HepG2 (cell line): ENCODE results near the gene ZNF593OS. TPM values are rescaled to one million over a fixed set of nuclear protein-coding genes. Genes with fewer than 3 reads are reported as not detected.
A peak's percentile ranks its signal among the peaks of the same experiment; 100 is the strongest.

Experiments
- ATAC-seq: fragments of 200-7000 bp; cut with Tn5 transposase; 3 replicates; pipeline ENCODE4 v1.9.1; 2020; ENCODE audit warnings: mild to moderate bottlenecking, moderate library complexity
- Bru-seq: library from RNA; stranded (reverse); fragments of 400-500 nt; gene quantifications from one replicate; lab custom pipeline; 2021; lab: Mats Ljungman, UMichigan
- BruChase-seq, 2 experiments: library from RNA; stranded (reverse); fragments of 400-500 nt; gene quantifications; one replicate each; lab custom pipeline; 2021; lab: Mats Ljungman, UMichigan
- BruUV-seq: library from RNA; stranded (reverse); fragments of 400-500 nt; replicated peaks from 2 replicates; lab custom pipeline; 2021; lab: Mats Ljungman, UMichigan
- CTCF ChIA-PET: fragments of 300-600 bp; formaldehyde crosslinking; extraction: SDS; loops from one replicate; lab custom pipeline; 2021; ENCODE audit warnings: low total read pairs, inconsistent platforms, low intra/inter-chr PET ratio; lab: Yijun Ruan, JAX
- POLR2A ChIA-PET: fragments of 350-600 bp; sonication (Branson Sonifier 250); formaldehyde crosslinking; loops from one replicate; lab custom pipeline; 2020; ENCODE audit warnings: antibody characterized with exemption, inconsistent platforms; lab: Yijun Ruan, JAX
- DNase-seq: peaks from one replicate; pipeline ENCODE4 v3.0.0-alpha.2; 2015; ENCODE audit warnings: low spot score
- FAIRE-seq: peaks from 3 replicates; lab custom pipeline; 2011; peaks lifted over from hg19 to GRCh38; lab: Jason Lieb, UNC
- H2AFZ ChIP-seq: one replicate; pipeline ENCODE4 v1.6.1; 2011; ENCODE audit warnings: low read length, inconsistent platforms
- H3K27ac ChIP-seq: fragments of 300-600 bp; 3 replicates; pipeline ENCODE4 v1.8.0; 2011; ENCODE audit warnings: mixed run types, mild to moderate bottlenecking, mixed read lengths, low read length, inconsistent platforms; ENCODE audit not compliant: insufficient read depth; ENCODE audit errors: extremely low read length
- H3K27me3 ChIP-seq, 2 experiments: fragments of 200-600 bp in 1 of 2; 2 replicates in 1 of 2; 3 replicates in 1 of 2; pipeline versions ENCODE4 v1.6.0 to v1.8.0; 2011; ENCODE audit warnings: low read length in 2 of 2, mild to moderate bottlenecking in 2 of 2, moderate library complexity in 2 of 2, inconsistent platforms in 1 of 2; ENCODE audit not compliant: insufficient read depth in 2 of 2, control insufficient read depth in 1 of 2
- H3K36me3 ChIP-seq, 2 experiments: fragments of 200-600 bp in 1 of 2; replicated peaks in 1 of 2; 2 replicates in 1 of 2; 3 replicates in 1 of 2; pipeline versions ENCODE4 v1.5.1 to v1.8.0; 2011; ENCODE audit warnings: low read length in 2 of 2, inconsistent platforms in 1 of 2; ENCODE audit not compliant: insufficient read depth in 2 of 2, control insufficient read depth in 1 of 2
- H3K4me1 ChIP-seq: 2 replicates; pipeline ENCODE4 v1.5.1; 2012; ENCODE audit warnings: low read length, inconsistent platforms; ENCODE audit not compliant: insufficient read depth
- H3K4me2 ChIP-seq: 2 replicates; pipeline ENCODE4 v1.6.0; 2011; ENCODE audit warnings: low read depth, low read length, inconsistent platforms
- H3K4me3 ChIP-seq, 3 experiments: fragments of 200-600 bp in 1 of 3; sonication (generic), shearing (Covaris generic) in 1 of 3; replicated peaks in 1 of 3; 2 replicates each; pipeline ENCODE4 v1.5.1; 2011 to 2016; ENCODE audit warnings: low read length in 3 of 3, inconsistent platforms in 2 of 3, low read depth in 2 of 3, mild to moderate bottlenecking in 2 of 3, control low read depth in 1 of 3, mixed read lengths in 1 of 3; ENCODE audit not compliant: insufficient read depth in 1 of 3
- H3K79me2 ChIP-seq: one replicate; pipeline ENCODE4 v1.6.1; 2011; ENCODE audit warnings: low read length, inconsistent platforms; ENCODE audit not compliant: insufficient read depth
- H3K9ac ChIP-seq: 2 replicates; pipeline ENCODE4 v1.6.0; 2011; ENCODE audit warnings: mild to moderate bottlenecking, low read depth, low read length, inconsistent platforms; ENCODE audit not compliant: insufficient read depth
- H3K9me3 ChIP-seq: 2 replicates; pipeline ENCODE4 v1.5.1; 2012; ENCODE audit warnings: mild to moderate bottlenecking, low read length
- H4K20me1 ChIP-seq: 2 replicates; pipeline ENCODE4 v1.6.0; 2011; ENCODE audit warnings: inconsistent platforms, mild to moderate bottlenecking, low read length, moderate library complexity; ENCODE audit not compliant: insufficient read depth
- ARID2 ChIP-seq: sonication (generic); formaldehyde crosslinking; IDR thresholded peaks from 2 replicates; pipeline ENCODE4 v1.8.1; 2022; ENCODE audit warnings: mild to moderate bottlenecking, missing genetic modification reagents, borderline replicate concordance
- MTA1 ChIP-seq: sonication (generic); formaldehyde crosslinking; IDR thresholded peaks from 2 replicates; pipeline ENCODE4 v1.4.0; 2020; ENCODE audit warnings: missing genetic modification reagents, mild to moderate bottlenecking, borderline replicate concordance
- WGBS: methylation state at CpG from one replicate; pipeline ENCODE4 v1.1.6; 2017; ENCODE audit warnings: low lambda C conversion rate; 5-methylcytosine and 5-hydroxymethylcytosine counted together
- in situ Hi-C: cut with HindIII; loops from 2 replicates; pipeline ENCODE4 v1.10.0; 2017; ENCODE audit warnings: low pct_unique_long_range_greater_than_20kb; ENCODE audit not compliant: extremely low pct_ligation_motif_present
- intact Hi-C: fragments of 100-400 bp; cut with micrococcal nuclease; formaldehyde crosslinking; loops from one replicate; pipeline ENCODE4 v1.10.0; 2022; ENCODE audit not compliant: unreplicated experiment
- long read RNA-seq, 2 experiments: library from RNA in 1 of 2; library from polyadenylated mRNA in 1 of 2; stranded (forward) in 1 of 2; unstranded in 1 of 2; transcript quantifications; one replicate each; pipeline ENCODE4 v2.0.0, GENCODE V29; 2019 to 2022
- polyA minus RNA-seq, 3 experiments: library from RNA; depleted of rRNA, polyadenylated mRNA; stranded (reverse); fragments of >200 nt; gene quantifications; 2 replicates each; pipeline ENCODE4 v1.2.3, GENCODE V29; 2011; ENCODE audit warnings: low replicate concordance in 1 of 3
- polyA plus RNA-seq, 8 experiments: library from polyadenylated mRNA; depleted of rRNA in 3 of 8; stranded (reverse) in 7 of 8; unstranded in 1 of 8; fragments of >200 nt; fragmentation: Illumina TruSeq in 4 of 8; extraction: Trizol in 4 of 8; gene quantifications; 2 replicates each; pipeline versions ENCODE4 v1.2.1 to v1.2.3, GENCODE V29; 2011 to 2016; ENCODE audit warnings: low read depth in 4 of 8, missing spikeins in 1 of 8, mixed read lengths in 1 of 8; ENCODE audit not compliant: insufficient read depth in 1 of 8
- total RNA-seq, 5 experiments: library from RNA; depleted of rRNA; stranded (reverse); fragments of >200 nt; fragmentation: Illumina TruSeq; extraction: Trizol; gene quantifications; 2 replicates each; pipeline ENCODE4 v1.2.3, GENCODE V29; 2016; ENCODE audit warnings: low read depth in 1 of 5

Gene ZNF593OS
- total RNA-seq (2016; rRNA removed; fragmentation: Illumina TruSeq; extraction: Trizol) (not detected in 2 replicates), polyA plus RNA-seq (2011; rRNA removed) (not detected in 2 replicates), polyA minus RNA-seq (2011; rRNA and poly(A)+ RNA removed; ENCODE audit: low replicate concordance) (not detected in 2 replicates), Bru-seq, nascent RNA (percentile 17 among the genes with signal in this experiment), BruChase-seq, experiment 1, labeled RNA remaining after a 6-hour chase (not detected), BruChase-seq, experiment 2, labeled RNA remaining after a 2-hour chase (not detected)
- total RNA-seq (2016; cell fraction: cytosol; rRNA removed; fragmentation: Illumina TruSeq; extraction: Trizol; ENCODE audit: low read depth): not detected in 2 replicates
- not detected in 2 replicates for total RNA-seq (2016; cell fraction: insoluble cytoplasmic fraction; rRNA removed; fragmentation: Illumina TruSeq; extraction: Trizol)
- total RNA-seq (2016; cell fraction: membrane; rRNA removed; fragmentation: Illumina TruSeq; extraction: Trizol): not detected in 2 replicates
- not detected in 2 replicates for total RNA-seq (2016; cell fraction: nucleus; rRNA removed; fragmentation: Illumina TruSeq; extraction: Trizol)
- not detected in 2 replicates for polyA plus RNA-seq (2011; cell fraction: cytosol; rRNA removed)
- not detected in 2 replicates for polyA plus RNA-seq (2011; cell fraction: nucleus; rRNA removed)
- polyA plus RNA-seq (2012): 0.47 and 0.69 TPM in 2 replicates
- not detected in 2 replicates for polyA plus RNA-seq (2016; cell fraction: cytosol; fragmentation: Illumina TruSeq; extraction: Trizol; ENCODE audit: low read depth)
- polyA plus RNA-seq (2016; cell fraction: insoluble cytoplasmic fraction; fragmentation: Illumina TruSeq; extraction: Trizol; ENCODE audit: low read depth): not detected in 2 replicates
- not detected in 2 replicates for polyA plus RNA-seq (2016; cell fraction: membrane; fragmentation: Illumina TruSeq; extraction: Trizol; ENCODE audit: low read depth)
- not detected in 2 replicates for polyA plus RNA-seq (2016; cell fraction: nucleus; fragmentation: Illumina TruSeq; extraction: Trizol; ENCODE audit: insufficient read depth, low read depth)
- polyA minus RNA-seq (2011; cell fraction: cytosol; rRNA and poly(A)+ RNA removed): not detected in 2 replicates
- not detected in 2 replicates for polyA minus RNA-seq (2011; cell fraction: nucleus; rRNA and poly(A)+ RNA removed)
- long read RNA-seq, experiment 1: 0 reads
- long read RNA-seq, experiment 2: 0 reads

DNA sequence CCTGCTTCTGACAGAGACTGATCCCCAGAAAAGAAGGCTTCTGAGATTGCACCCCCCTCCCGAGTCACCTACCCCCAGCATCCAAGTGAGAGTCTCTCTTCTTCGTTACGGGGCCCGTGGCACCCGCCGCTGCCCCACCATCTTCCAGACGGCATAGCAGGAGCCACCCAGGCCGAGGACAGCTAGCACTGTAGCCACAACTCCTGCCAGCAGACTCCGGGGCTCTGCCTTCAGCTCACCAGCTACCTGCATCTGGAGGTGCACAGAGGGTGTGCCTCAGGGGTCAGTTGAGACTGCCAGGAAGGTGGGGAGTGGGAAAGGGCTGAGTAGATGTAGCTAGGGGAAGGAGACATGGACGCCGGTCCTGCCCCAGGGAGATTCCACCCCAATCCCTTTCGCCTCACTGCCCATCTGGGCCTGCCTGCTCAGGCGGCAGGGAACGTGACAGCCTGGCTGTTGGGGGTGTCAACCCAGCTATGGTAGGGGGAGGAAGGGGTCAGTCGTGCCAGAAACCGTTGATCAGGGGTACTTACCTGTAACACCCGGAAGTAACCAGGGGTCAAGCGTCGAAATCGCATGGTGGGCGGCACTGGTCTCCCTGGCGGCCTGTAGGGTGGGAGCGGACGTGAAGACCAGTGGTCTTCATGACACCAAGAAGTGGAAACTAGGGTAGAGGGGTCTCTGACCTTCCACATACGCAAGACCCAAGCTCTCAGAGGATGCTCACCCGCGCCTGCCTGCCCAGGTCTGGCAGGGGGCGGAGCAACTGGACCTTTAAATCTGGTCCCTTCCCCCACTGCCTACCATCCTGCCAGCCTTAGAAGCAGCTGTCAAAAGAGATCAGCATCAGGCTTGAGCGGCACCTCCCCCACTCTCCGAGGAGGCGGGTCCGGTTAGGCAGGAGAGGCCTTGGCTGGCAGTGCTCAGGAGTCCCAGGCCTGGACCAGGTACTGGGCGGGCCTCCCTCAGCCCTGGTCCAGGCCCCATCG is at the start of gene ZNF593OS:
Gene ZNF593OS (minus strand): TSS at position 749 of the 989 bp plus-strand sequence. CDS start 171 bp downstream, at position 578.
- peaks cover 7% of the 10 kb centered on the region for H3K79me2 ChIP-seq
- peaks cover 19% of the 10 kb centered on the region for H3K4me1 ChIP-seq
- H4K20me1 ChIP-seq: no peaks in the 10 kb centered on the region
- BruUV-seq: no TSS peak
- peak within 1 kb of the TSS; percentile 88 for H3K9ac ChIP-seq
- ChIA-PET POLR2A (interaction anchor here (1.8 kb wide), 1 partner anchor 54 kb away, joined by 5 read pairs; no protein-coding TSS in a partner anchor), CTCF (interaction anchor here (2.3 kb wide), 1 partner anchor 62 kb away, joined by 11 read pairs; the partner anchor contains the start of gene CEP85)
- ATAC-seq (no peak), FAIRE-seq (no peak), DNase-seq (no peak)
- no peaks in the 10 kb centered on the region; a peak in 1 of 5 replicates for H3K27me3 ChIP-seq
- no peaks in the 10 kb centered on the region for H3K9me3 ChIP-seq
- H3K36me3 ChIP-seq: no peaks in the 10 kb centered on the region
- H3K27ac ChIP-seq: no peak within 1 kb of the TSS
- intact Hi-C loops (no loop called here), in situ Hi-C loops (no loop called here)
- H3K4me2 ChIP-seq: peak within 1 kb of the TSS; percentile 94
- TF ChIP-seq MTA1 (CRISPR knock-in tag) (0 out of 2 replicates have a peak, but pooled peaks have one; percentile 23), ARID2 (CRISPR knock-in tag) (no peak)
- H2AFZ ChIP-seq: no peak within 1 kb of the TSS
- 91% methylated on average over 26 of the region's 34 CpGs for WGBS
- peak within 1 kb of the TSS; percentile 83 to 91 (median 90) for H3K4me3 ChIP-seq
